MM.1S (cell line): Measurements from ENCODE around the gene DMGDH.

ENCODE experiments used
- EZH2 ChIP-seq: fragments of 300-600 bp; sonication (generic); optimal IDR thresholded peaks from 2 replicates; pipeline ENCODE3; 2017; ENCODE audit warnings: low read depth, mild to moderate bottlenecking, antibody characterized with exemption, low read length, mixed read lengths
- EZH2phosphoT487 ChIP-seq: fragments of 300-600 bp; sonication (generic); IDR thresholded peaks from 2 replicates; pipeline ENCODE4 v1.6.1; 2018; ENCODE audit warnings: antibody characterized with exemption, low read length
- TF ChIP-seq, protein P1 (sequence below): fragments of 300-600 bp; sonication (generic); IDR thresholded peaks from 2 replicates; pipeline ENCODE4 v1.5.1; 2016; ENCODE audit warnings: antibody characterized with exemption, low read length, mixed read lengths

DNA sequence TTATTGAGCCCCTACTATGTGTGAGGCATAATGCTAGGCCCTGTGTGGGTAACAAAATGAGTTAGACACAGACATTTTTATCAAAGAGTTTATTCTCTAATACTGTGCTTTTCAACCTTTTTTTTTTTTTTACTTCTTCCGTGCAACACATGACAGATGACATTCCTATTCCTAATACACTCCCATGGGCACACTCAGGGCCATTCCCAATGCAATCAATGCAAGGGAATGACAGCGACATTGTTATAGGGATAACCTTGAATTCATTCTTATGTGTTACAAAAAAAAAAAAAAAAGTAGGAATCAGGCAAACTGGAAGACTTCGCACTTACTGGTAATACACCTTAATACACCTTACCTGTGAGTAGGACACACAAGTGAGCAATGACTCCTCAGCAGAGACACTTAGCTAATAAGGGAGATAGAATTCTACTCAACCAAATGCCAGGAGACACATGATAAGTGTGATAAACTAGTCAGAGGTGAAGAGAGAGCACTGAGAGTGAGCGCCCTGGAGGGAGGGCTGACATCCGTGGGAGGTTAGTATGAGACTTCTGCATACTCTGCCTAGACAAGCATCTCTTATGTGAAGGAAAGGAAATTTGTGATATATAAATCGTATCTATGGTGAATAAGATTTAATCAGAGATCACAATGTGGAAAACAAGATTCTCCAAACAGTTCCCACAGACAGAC is 63.4 kb downstream of the DMGDH start:
- TF ChIP-seq EZH2 (no peak), EZH2phosphoT487 (no peak)
- TF ChIP-seq, protein P1, sequence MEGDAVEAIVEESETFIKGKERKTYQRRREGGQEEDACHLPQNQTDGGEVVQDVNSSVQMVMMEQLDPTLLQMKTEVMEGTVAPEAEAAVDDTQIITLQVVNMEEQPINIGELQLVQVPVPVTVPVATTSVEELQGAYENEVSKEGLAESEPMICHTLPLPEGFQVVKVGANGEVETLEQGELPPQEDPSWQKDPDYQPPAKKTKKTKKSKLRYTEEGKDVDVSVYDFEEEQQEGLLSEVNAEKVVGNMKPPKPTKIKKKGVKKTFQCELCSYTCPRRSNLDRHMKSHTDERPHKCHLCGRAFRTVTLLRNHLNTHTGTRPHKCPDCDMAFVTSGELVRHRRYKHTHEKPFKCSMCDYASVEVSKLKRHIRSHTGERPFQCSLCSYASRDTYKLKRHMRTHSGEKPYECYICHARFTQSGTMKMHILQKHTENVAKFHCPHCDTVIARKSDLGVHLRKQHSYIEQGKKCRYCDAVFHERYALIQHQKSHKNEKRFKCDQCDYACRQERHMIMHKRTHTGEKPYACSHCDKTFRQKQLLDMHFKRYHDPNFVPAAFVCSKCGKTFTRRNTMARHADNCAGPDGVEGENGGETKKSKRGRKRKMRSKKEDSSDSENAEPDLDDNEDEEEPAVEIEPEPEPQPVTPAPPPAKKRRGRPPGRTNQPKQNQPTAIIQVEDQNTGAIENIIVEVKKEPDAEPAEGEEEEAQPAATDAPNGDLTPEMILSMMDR = no peak
